Measurements from ENCODE around the gene PSG2.
"Not testable (repeated sequence)": the region's sequence is repeated elsewhere in the genome, so short reads cannot be mapped to it uniquely, and the experiment has no call there.

PSG2 gene

GRCh38 chr19:43082601-43083000, at the start of gene PSG2:
PSG2 (minus strand) TSS chr19:43082701; CDS start chr19:43082569, 132 bp downstream.
- not testable (repeated sequence) for FAIRE-seq

DNA sequence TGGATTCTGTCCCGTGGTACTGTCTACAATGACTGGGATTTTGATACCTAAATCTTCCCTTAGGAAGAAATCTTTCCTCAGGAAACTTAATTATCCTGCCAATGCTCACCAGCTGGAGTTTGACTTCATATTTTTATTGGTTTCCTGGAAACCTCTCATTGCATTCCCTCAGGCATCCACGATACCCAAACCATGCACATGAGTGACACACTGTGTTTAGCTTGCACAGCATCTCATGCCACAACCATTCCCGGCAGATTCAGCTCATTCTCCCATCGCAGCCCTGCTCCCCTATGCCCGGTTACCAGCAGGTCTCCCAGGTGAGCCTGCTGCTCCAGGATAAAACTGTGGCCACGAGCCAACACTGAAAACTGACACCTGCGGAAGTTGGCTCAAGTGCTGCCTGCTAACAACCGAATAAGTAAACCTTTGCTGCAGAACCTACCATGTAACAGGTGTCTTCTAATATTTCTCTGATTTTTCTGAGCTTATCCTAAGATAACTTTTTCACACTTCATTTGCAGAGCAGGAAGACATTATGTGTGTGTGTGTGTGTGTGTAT, 48.9 kb upstream of the PSG2 start:
- FAIRE-seq = not testable (repeated sequence)

- FAIRE-seq = not testable (repeated sequence)
Measured at GRCh38 chr19:43129197-43129596, 46.7 kb upstream of the PSG2 start.

- FAIRE-seq = peak; percentile 8
Measured at GRCh38 chr19:43127336-43127735, 44.8 kb upstream of the PSG2 start.

DNA sequence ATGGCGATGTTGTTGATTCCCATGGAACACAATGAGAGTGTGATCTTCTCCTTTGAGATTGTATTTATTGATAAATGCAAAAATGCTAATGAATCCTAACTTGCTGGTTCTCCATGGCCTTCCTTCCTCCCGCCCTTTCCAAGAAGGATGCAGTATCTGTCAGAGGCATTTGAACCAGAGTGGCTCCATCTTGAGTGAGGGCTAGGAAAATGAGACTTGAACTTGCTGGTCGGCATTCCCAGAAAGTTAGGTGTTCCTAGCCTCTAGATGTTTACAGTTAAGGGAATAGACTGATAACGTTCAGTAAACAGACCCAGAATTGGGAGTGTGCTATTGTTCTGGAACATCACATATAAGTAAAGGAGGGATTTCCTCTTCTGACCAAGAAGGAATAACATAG, 44.2 kb upstream of the PSG2 start:
- FAIRE-seq = no peak

DNA sequence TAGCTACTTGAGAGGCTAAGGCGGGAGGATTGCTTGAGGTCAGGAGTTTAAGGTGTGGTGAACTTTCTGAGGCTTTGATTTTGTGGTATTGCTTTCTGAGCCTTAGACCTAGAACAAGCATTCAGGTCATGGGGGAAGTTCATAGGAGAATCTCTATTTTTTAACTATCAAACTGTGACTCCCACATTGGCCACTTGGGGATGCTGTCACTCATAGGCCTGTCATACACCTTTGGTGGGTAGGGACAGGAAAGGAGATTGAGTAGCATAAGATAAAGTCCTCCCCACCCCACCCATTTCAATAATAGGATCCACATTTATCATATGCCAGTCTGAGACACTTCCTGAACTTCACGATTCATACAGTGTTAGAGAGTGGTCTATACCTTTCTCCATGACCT, 41.9 kb upstream of the PSG2 start:
- no peak for FAIRE-seq

DNA sequence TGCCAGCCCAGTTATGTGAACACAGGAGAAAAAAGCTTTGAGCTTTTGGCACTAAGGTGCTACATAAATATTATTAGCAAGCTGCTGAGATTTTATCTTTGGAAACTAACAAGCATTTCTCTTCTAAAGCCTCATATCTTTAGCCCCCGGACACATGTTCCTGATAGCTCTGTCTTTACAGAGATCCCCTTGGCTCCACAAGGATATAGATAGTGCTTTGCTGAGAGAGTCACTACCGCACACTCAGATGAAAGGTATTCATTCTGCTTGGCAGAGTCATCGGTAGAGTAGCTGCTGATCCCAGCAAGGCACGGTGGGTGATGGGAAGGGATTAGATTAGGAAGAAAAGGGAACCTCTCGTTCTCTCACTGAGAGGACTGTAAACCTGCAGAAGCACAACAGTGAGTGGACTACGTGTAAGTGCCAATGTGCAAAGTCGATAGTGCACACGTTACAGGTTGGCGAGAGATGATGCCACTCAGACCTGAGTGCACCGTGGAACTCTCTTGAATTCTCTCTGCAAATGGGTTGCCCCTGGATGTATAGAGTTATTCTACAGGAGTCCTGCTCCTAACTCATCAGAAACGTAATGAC, 38.0 kb upstream of the PSG2 start:
- FAIRE-seq = not testable (repeated sequence)

DNA sequence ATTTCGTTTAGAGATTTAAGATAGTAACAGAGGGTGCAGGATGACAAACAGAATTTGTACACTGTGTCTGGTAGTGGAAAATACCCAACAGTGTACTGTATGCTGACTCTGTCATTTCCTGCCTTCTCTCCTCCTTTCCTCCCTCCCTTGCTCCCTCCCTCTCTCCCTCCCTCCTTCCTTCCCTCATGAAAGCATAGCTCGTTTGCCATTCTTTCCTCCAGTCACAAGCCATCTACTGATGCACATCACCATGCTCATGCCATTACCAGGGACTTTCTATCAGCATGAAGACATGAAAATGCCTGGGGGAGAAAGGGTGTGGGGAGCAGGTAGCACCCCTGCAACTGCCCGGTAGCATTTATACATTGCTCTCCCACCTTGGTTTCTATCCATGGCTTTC, 37.0 kb upstream of the PSG2 start:
- FAIRE-seq = not testable (repeated sequence)

- FAIRE-seq = not testable (repeated sequence)
Measured at GRCh38 chr19:43116421-43116820, 33.9 kb upstream of the PSG2 start.

DNA sequence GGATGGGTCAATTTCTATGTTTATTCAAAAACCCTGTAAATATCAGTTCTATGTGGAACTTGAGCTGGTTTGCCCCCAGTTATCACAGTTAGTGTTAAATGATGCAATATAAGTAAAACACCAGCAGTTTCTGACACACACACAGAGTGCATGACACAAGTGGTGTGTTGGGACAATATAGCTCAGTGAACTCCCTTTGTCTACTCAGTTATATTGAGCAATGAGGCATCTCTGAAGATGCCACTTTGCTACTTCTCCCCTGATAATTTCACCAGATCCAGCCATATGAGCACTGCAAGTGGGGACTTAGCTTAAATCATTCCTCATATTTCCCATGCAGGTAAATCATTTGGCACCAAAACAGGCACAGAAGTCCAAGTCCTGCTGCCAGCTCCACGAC, 33.0 kb upstream of the PSG2 start:
- FAIRE-seq = not testable (repeated sequence)

GRCh38 chr19:43115064-43115463, 32.6 kb upstream of the PSG2 start:
- not testable (repeated sequence) for FAIRE-seq

DNA sequence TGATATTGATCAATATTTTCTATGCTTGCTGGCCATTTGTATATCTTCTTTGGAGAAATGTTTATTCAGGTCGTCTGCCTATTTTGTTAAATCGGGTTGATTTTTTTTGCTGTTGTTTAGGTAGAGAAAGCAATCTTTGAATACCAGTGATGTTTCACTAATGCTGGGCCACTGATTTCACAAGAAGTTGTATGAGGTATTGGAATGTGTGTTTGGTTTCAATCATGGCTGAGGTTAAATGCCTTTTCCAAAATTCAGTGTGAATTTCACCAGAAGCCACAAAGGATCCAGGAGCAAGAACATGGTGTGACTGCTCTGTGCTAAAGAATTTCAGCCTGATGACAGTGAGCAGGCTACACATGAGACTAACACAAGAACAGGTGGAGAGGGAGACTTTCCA, 32.1 kb upstream of the PSG2 start:
- FAIRE-seq = not testable (repeated sequence)

GRCh38 chr19:43107401-43107800, 24.9 kb upstream of the PSG2 start:
- FAIRE-seq = not testable (repeated sequence)

DNA sequence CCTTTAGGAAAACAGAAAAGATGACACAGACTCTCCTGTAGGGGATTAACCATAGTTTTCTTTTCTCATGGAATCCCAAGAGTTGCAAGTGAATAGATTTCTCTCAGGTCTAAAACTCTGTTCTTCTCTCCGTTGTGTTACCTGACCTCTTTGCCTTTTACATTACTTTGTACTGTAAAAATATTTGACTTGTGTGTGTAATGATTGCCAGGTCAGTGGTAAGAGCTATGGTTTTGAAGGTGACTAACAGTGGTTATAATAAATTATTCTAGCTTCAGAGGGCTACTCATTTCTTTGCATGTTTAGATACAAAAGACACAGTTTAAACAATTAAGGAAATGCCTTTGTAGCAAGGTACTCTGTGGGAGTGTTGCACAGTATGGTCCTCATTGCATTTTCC, 23.0 kb upstream of the PSG2 start:
- FAIRE-seq = no peak

DNA sequence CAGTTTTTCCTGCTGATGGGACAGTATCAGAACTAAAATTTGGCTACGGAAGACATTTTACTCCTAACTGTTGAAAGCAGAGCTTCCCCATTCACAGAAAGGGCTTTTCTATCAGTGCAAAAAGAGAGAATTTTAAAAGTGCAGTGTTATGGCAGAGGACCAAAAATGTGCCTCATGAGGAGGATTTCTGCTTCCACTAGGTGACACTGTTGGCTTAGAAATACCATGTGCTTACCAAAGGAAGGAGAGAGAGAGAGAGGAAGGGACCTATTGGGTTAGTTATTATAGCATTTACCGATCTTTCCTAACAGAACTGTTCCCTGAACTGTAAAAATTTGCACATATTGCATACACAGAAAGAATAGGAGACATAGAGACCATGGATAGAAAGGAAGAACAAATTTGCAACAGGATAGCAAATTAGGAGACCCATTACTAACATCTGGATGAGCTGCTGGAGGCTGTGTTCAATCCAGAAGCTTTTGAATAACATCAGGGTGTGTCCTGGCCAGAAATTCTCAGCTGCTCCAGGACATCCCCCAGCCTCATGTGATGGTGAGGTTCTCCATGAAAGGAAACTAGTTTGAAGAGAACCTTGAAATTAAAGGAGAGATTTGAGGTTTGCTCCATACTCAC, 21.8 kb upstream of the PSG2 start:
- peak; percentile 95 for FAIRE-seq

DNA sequence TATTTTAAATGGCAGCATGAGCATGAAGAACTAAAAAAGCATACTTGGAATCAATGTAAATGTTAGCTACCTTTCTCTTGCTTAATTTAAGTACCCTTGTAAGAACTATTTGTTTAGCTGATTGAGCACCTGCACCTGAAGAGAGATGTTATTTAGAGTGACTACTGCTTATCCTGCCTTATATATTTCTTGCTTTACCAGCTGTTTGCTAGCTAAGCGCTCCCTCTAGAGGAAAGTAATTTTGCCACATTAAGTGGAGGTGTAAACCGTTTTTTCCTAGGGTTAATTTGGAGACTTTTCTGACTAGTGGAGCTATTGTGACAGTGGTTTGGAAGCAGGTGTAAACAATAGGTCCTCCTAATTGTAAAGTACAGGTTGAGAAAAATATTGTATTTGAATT, 19.4 kb upstream of the PSG2 start:
- peak; percentile 86 for FAIRE-seq

- not testable (repeated sequence) for FAIRE-seq
Measured at GRCh38 chr19:43098416-43098815, 15.9 kb upstream of the PSG2 start.

DNA sequence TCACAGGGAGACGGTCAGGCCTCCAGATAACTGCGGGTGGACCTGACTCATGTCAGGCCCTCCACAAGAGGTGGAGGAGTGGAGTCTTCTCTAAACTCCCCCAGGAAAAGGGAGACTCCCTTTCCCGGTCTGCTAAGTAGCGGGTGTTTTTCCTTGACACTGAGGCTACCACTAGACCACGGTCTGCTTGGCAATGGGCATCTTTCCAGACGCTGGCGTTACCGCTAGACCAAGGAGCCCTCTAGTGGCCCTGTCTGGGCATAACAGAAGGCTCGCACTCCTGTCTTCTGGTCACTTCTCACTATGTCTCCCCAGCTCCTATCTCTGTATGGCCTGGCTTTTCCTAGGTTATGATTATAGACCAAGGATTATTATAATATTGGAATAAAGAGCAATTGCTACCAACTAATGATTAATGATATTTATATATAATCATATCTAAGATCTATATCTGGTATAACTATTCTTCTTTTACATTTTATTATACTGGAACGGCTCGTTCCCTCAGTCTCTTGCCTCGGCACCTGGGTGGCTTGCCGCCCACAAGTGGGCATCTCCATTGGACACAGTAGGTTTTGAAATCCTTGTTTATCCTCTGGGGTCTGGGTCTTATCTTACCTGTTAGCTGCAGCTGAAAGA, 5.3 kb upstream of the PSG2 start:
- peak; percentile 92 for FAIRE-seq

DNA sequence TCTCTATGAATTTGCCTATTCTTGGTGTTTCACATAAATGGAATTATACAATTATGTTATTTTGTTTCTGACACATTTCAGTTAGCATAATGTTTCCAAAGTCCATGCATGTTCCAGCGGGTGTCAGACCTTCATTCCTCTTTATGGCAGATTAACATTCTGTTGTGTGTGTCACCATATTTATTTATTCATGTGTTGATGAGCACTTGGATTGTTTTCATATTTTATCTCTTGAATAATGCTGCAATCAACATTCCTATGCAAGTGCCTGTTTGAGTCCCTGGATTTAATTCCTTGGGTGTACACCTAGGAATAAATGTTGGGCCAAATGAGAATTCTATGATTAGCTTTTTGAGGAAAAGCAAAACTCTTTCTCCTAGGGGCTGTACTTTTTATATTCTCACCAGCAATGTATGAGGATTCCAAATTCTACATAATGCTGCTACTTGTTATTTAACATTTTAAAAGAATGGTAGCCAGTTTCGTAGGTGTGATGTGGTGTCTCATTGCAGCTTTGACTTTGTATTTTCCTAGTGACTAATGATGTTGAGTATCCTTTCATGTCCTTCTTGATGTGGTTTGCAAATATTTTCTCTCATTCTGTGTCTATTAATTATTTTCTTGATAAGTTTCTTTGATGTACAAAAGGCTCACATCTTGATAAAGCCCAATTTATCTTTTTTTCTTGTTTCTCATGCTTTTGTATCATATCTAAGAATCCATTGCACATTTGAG, 3.5 kb upstream of the PSG2 start:
- FAIRE-seq = not testable (repeated sequence)

- FAIRE-seq = peak; percentile 70
Measured at GRCh38 chr19:43084196-43084832, 1.8 kb upstream of the PSG2 start.

- FAIRE-seq = not testable (repeated sequence)
Measured at GRCh38 chr19:43083721-43084120, 1.2 kb upstream of the PSG2 start.

DNA sequence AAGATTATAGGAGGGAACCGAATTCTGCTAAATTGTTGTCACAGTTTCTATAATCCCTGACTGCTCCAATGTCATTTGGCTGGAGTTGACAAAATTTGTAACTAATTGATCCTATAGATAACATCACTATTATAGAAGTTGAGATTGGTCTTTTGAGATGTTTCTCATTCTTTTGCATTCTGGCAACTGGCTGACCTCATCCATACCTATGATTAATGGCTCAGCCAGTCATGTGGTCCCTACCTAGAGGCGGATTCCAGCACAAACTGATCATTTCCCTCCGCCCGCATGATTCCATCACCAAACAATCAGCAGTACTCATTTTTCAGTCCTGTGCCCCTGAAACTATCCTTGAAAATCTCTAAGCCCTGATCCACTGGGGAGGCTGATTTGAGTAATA, 4.2 kb downstream of the PSG2 start:
- peak; percentile 100 for FAIRE-seq

GRCh38 chr19:43077881-43078280, 4.6 kb downstream of the PSG2 start:
- FAIRE-seq = not testable (repeated sequence)

All from G401.6 (cell line).